GM18870 (cell line): ENCODE data around the gene TMEM171.

ENCODE experiments used
- ATAC-seq: cut with Tn5 transposase; IDR thresholded peaks from one replicate; pipeline ENCODE4 v1.9.1; 2021; ENCODE audit warnings: moderate library complexity; ENCODE audit not compliant: unreplicated experiment

TMEM171 gene

DNA sequence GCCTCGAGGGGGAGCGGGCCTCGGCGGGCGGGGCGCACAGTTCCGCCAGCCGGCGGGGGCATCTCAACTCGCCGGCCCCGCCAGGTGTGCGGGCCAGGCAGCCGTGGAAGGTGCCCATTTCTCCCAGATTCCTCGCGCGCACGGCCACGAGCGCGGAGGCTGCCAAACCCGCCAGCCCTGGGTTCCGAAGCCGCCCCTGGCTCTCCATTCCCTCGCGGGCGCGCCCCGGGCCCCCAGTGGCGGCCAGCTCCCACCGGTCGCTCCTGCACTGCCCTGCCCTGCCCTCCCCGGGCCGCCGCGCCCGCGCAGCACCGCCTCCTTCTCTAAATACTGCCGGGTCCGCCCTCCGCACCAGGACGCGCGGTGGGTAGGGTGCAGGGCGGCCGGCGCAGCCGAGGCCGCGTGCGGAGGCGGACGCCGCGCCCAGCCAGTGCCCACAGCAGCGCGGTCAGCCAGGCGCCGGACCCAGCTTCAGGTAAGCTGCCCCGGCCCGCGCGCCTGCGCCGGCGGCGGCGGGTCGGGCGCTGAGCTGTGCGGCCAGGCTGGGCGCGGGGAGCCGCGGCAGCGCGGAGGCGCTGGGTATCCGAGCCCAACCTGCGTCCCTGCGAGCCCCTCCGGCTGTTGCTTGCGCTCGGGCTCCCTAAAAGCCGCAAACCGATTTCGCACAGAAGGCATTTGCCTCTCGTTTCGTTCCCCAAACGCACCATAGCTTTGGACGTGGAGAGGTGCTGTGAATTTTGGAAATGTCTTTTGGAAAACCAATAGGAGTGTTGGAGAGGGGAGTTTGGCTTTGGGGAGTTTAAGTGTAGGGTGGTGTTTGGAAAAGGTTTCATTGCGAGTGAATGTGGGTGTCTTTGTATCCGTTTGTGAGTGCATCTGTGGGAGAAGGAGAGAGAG, at the start of gene TMEM171:
Gene TMEM171, plus strand, starts transcription at position 354 of the 897 bp plus-strand sequence. CDS start 2,799 bp downstream, outside the sequence.
- no peak for ATAC-seq

DNA sequence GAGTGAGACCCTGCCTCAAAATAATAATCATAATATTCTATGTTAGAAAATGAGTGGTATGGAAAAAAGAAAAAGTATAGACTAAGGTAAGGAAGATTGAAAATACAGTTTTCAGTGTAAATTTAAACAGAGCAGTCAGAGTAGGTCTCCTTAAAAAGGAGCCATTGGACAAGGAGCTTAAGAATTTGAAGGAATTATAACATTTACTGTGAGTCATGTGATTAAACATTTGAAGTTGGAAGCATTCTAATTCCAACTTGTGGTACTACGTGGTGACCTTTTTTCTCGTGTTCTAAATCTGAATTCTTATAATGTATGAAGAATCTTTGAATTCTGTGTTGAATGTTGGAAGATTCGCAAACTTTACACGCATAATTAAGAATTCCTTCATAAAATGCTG, 39.3 kb upstream of the TMEM171 start:
- no peak for ATAC-seq

DNA sequence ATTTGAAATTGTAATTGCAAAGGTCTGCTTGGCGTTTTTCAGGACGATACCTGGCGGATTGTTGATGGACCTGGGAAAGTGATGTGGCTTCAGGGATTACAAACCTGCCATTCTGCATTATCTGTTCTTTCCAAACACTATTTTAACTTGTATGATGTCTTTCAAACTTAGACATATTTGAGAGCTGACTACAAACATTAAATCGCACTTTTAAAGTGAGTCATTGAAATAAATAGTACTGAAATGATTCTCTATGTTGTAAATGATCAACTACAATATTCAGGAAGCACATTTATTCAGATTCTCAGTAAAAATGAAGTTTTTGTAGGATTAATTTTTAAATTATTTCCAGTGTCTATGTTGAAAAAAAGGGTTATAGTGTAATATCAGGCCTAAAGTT, 32.3 kb upstream of the TMEM171 start:
- ATAC-seq: no peak

DNA sequence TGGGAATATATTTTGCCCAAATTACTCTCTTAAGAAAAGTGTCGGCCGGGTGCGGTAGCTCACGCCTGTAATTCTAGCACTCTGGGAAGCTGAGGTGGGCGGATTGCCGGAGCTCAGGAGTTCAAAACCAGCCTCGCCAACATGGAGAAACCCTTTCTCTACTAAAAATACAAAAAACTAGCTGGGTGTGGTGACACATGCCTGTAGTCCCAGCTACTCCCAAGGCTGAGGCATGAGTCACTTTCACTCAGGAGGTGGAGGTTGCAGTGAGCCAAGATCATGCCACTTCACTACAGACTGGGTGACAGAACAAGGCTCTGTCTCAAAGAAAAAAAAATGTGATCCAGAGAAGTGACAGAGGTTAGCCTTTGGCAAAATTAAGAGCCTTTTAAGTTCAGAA, 26.4 kb upstream of the TMEM171 start:
- no peak for ATAC-seq

DNA sequence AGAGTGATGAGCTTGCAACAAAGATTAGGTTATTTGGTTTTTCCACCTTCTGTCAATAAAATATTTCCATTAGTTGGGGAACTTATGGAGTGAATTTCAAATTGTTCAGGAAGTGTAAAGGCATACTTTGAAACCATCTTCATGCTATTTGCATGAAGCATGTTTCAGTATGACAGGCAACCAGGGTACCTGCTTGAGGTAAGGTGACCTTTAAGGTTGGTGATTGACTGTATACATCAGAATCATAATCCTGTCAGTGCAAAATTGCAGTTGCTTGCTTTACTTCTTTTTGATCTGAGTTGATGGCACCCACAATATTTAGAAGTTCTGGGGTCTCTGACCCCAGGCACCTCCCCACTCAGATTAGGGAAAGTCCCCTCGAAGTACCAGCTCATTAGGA, 26.0 kb upstream of the TMEM171 start:
- no peak for ATAC-seq

- ATAC-seq: no peak
Measured at GRCh38 chr5:73095564-73096238, 24.7 kb upstream of the TMEM171 start.

- ATAC-seq: no peak
Measured at GRCh38 chr5:73096239-73096575, 24.2 kb upstream of the TMEM171 start.

DNA sequence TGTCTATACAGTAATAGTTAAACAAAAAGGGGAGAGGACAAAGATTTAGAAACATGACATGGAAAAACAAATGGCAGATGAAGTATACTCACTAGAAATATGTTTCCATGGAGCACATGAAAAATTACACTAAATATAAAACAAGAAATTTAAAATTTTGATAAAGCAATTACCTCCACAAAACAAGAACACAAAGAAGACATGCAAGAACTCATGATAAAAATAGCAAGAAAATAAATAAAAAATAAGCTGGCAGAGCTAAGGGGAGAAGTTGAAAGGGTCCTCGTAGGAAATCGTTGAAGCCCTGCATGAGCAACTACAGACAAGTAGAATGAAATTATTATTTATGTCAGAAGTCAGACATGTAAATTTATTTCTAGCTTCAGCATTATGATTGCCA, 22.6 kb upstream of the TMEM171 start:
- no peak for ATAC-seq

DNA sequence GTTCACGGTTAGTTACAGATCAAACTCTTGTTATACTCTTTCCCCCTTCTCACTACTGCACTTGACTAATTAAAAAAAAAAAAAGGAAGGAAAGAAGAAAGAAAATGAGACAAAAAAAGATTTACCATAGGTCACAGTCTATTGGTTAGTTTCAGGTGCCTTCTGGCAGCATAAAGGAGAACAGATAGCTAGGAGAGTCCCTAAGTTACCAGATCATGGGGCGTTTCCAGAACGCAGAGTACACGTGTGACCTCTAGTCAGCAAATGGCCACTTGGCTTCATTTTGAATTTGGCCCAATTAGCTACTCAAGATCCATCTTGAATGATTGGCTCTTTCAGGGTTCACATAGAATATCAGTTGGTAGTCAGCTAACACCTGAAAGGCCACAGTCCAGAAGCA, 20.3 kb upstream of the TMEM171 start:
- no peak for ATAC-seq

- ATAC-seq: no peak
Measured at GRCh38 chr5:73103870-73104299, 16.5 kb upstream of the TMEM171 start.

DNA sequence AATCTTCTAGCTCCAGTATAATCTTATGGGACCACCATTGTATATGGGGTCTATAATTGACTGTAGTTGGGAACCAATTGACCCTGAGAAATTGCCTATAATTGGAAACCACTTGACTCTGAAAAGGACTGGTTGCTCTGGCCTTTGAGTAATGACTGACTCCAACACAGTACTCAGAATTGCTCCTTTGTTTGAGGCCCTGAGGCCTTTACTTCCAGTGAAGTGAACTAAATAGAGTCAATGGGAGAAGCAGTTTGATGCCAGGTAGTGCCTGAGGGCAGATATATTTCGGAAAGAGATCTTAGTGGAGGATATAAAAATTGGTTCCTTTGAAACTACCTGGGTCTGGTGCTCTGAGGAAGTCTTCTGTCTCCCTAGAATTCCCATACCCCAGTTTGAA, 16.0 kb upstream of the TMEM171 start:
- no peak for ATAC-seq

- no peak for ATAC-seq
Measured at GRCh38 chr5:73106335-73106734, 14.0 kb upstream of the TMEM171 start.

DNA sequence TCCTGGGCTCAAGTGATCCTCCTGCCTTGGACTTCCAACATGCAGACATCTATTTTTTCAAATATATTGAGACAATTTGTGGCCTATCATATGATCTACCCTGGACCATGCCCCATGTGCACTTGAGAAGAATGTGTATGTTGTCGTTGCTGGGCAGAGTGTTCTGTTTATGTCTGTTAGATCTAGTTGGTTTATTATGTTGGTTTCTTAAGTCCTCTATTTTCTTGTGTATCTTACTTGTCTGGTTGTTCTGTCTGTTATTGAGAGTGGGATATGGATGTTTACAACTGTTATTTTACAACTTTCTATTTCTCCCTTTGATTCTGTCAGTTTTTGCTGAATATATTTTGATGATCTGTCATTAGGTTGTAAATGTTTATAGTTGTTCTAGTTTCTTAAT, 10.2 kb upstream of the TMEM171 start:
- no peak for ATAC-seq

DNA sequence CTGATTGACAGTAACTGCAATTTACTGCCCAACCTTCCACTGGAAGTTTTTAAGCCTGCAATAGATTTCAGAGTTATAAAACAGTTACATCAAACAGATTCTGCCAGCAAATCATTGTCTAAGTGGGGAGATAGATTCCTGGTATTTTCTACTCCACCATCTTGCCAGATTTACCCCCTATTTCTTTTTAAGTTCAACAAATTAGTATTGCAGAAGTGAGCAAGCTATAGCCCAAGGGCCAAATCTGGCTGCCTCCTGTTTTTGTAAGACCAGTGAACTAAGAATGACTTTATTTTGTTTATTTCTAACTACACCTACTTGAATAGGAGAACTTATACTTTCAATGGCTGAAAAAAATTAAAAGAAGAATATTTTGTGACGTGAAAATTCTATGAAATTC, 8.8 kb upstream of the TMEM171 start:
- ATAC-seq: no peak

GRCh38 chr5:73112359-73112758, 8.0 kb upstream of the TMEM171 start:
- no peak for ATAC-seq

- no peak for ATAC-seq
Measured at GRCh38 chr5:73114044-73114688, 6.2 kb upstream of the TMEM171 start.

- ATAC-seq: no peak
Measured at GRCh38 chr5:73115399-73116051, 4.8 kb upstream of the TMEM171 start.

GRCh38 chr5:73116506-73116905, 3.9 kb upstream of the TMEM171 start:
- no peak for ATAC-seq

DNA sequence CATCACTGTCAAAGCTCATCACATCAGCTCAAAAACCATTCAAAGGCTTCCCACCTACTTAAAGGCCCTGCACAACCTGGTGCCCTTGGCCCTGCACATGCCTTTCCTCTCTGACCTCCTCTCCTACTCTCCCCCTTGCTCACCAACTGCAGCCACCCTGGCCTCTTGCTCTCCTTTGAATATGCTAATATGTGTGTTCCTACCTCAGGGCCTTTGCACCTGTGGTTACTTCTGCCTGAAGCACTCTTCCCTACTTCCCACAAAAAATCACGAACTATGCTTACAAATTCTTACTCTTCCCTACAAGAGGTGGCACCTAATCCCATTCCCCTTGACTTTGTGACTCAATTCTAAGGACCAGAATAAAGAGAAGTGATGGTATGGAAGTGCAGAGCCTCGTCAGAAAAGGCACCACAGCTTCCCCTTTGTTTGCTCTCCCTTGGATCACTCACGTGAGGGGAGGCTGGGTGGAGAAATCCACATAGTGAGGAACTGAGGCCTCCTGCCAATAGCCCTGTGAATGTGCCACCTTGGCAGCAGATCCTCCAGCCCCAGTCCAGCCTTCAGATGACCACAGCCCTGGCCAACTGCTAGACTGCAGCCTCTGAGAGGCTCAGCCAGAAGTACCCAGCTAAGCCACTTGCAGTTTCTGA, 3.2 kb upstream of the TMEM171 start:
- no peak for ATAC-seq

GRCh38 chr5:73118391-73118973, 1.9 kb upstream of the TMEM171 start:
- no peak for ATAC-seq
